Parathyroid adenoma (tissue), 2 donors: ENCODE results near the gene PPP4R2.

Experiments
- H2AFZ ChIP-seq: fragments of 300-600 bp; sonication (generic); one replicate; pipeline ENCODE4 v1.7.0; 2017; ENCODE audit warnings: antibody characterized with exemption, mild to moderate bottlenecking
- H3K27ac ChIP-seq: fragments of 300-600 bp; sonication (generic); one replicate; pipeline ENCODE4 v1.7.0; 2017
- H3K27me3 ChIP-seq: fragments of 300-600 bp; sonication (generic); one replicate; pipeline ENCODE4 v1.7.0; 2017; ENCODE audit warnings: low read length; ENCODE audit not compliant: control insufficient read depth, insufficient read depth
- H3K36me3 ChIP-seq: fragments of 300-600 bp; sonication (generic); one replicate; pipeline ENCODE4 v1.7.0; 2017; ENCODE audit warnings: low read length; ENCODE audit not compliant: control insufficient read depth, insufficient read depth
- H3K4me1 ChIP-seq: fragments of 300-600 bp; sonication (generic); one replicate; pipeline ENCODE4 v1.7.0; 2017; ENCODE audit warnings: control low read depth
- H3K4me2 ChIP-seq: fragments of 300-600 bp; sonication (generic); one replicate; pipeline ENCODE4 v1.7.0; 2017; ENCODE audit warnings: low read length
- H3K4me3 ChIP-seq: fragments of 300-600 bp; sonication (generic); one replicate; pipeline ENCODE4 v1.7.0; 2017; ENCODE audit warnings: low read depth, low read length
- H3K79me2 ChIP-seq: fragments of 300-600 bp; sonication (generic); one replicate; pipeline ENCODE4 v1.7.0; 2017; ENCODE audit warnings: control low read depth
- H3K9ac ChIP-seq: fragments of 300-600 bp; sonication (generic); one replicate; pipeline ENCODE4 v1.7.0; 2017; ENCODE audit warnings: mild to moderate bottlenecking
- H3K9me3 ChIP-seq: fragments of 300-600 bp; sonication (generic); one replicate; pipeline ENCODE4 v1.7.0; 2017; ENCODE audit warnings: low read length; ENCODE audit not compliant: control insufficient read depth
- CTCF ChIP-seq: fragments of 300-600 bp; sonication (generic); IDR thresholded peaks from one replicate; pipeline ENCODE4 v1.7.0; 2017; ENCODE audit warnings: antibody characterized with exemption, mild to moderate bottlenecking
- donor health status: primary hyperparathyroidism.

Gene PPP4R2

GRCh38 chr3:73045391-73045790 is 48.8 kb downstream of the PPP4R2 start:
- H3K27ac ChIP-seq, result no peak overlapping the region
- H3K9me3 ChIP-seq, result no peaks in the 10 kb centered on the region
- H3K4me1 ChIP-seq, result peaks cover 12% of the 10 kb centered on the region
- no peak for TF ChIP-seq CTCF
- no peak overlapping the region for H3K9ac ChIP-seq
- no peak overlapping the region for H3K4me3 ChIP-seq
- H3K36me3 ChIP-seq, result no peaks in the 10 kb centered on the region
- no peak overlapping the region for H2AFZ ChIP-seq
- no peaks in the 10 kb centered on the region for H3K27me3 ChIP-seq
- H3K4me2 ChIP-seq, result no peak overlapping the region
- H3K79me2 ChIP-seq, result peaks cover 35% of the 10 kb centered on the region

DNA sequence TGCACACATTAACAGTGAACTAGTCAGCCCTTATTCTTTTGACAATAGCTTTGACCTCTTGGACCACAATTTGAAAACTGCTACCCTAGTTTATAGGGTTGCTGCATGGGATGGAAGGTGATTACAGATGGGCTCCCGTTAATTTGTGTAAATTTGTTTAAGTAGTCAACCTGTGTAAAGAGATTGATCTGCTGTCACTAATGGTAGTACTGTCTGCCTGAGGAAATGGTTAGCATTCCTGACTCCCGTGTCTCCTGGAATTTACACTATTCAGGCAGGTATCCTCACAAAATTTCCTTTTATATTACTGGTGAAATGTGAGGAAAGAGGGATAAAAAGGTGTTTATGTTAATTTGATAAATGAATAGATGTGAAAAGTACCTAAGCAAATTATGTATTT is 49.6 kb downstream of the PPP4R2 start:
- Histone ChIP-seq H3K4me1 (peaks cover 12% of the 10 kb centered on the region), H3K9me3 (no peaks in the 10 kb centered on the region), H3K36me3 (no peaks in the 10 kb centered on the region), H3K4me3 (no peak overlapping the region), H3K9ac (no peak overlapping the region), H2AFZ (no peak overlapping the region), H3K27me3 (no peaks in the 10 kb centered on the region), H3K79me2 (peaks cover 35% of the 10 kb centered on the region), H3K4me2 (no peak overlapping the region), H3K27ac (no peak overlapping the region)
- no peak for TF ChIP-seq CTCF

DNA sequence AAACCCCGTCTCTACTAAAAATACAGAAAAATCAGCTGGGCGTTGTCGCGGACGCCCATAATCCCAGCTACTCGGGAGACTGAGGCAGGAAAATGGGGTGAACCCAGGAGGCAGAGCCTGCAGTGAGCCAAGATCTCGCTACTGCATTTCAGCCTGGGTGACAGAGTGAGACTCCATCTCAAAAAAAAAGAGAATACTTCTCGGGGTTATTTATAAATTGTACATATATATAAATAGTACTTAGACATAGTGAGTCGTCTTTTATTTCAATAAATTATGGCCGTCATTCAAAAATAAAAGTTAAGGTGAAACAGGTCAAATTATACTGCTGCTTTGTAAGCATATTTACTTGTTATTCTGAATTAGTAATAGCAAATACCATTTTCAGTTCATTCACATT is 52.7 kb downstream of the PPP4R2 start:
- Histone ChIP-seq H3K4me2 (no peak overlapping the region), H3K4me3 (no peak overlapping the region), H3K9ac (no peak overlapping the region), H3K27me3 (no peaks in the 10 kb centered on the region), H2AFZ (no peak overlapping the region), H3K9me3 (no peaks in the 10 kb centered on the region), H3K36me3 (no peaks in the 10 kb centered on the region), H3K4me1 (peaks cover 7% of the 10 kb centered on the region), H3K27ac (no peak overlapping the region), H3K79me2 (peaks cover 18% of the 10 kb centered on the region)
- TF ChIP-seq CTCF, result no peak

DNA sequence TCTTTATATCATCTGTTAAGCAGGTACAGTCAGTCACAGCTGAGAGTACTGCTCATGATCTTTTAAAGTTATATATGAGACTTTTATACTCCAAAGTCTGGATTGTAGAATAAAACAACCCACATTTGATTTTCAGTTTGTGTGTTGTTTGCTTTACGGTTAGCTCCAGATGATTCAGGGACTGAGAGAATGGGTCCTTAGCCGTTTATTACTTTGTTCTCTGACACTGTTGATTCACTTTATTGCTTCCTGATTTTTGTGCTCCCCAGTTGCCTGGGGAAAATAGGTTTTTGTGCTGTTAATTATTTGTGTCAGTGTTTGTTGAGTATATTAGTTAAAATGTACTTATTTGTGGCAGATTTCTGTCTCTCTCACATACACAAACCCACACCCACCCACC is 56.2 kb downstream of the PPP4R2 start:
- H3K27me3 ChIP-seq, result no peaks in the 10 kb centered on the region
- H3K79me2 ChIP-seq, result peaks cover 6% of the 10 kb centered on the region
- no peak for TF ChIP-seq CTCF
- no peak overlapping the region for H2AFZ ChIP-seq
- H3K4me1 ChIP-seq, result no peaks in the 10 kb centered on the region
- H3K9ac ChIP-seq, result no peak overlapping the region
- no peak overlapping the region for H3K27ac ChIP-seq
- no peaks in the 10 kb centered on the region for H3K9me3 ChIP-seq
- no peak overlapping the region for H3K4me3 ChIP-seq
- H3K36me3 ChIP-seq, result no peaks in the 10 kb centered on the region
- H3K4me2 ChIP-seq, result no peak overlapping the region

DNA sequence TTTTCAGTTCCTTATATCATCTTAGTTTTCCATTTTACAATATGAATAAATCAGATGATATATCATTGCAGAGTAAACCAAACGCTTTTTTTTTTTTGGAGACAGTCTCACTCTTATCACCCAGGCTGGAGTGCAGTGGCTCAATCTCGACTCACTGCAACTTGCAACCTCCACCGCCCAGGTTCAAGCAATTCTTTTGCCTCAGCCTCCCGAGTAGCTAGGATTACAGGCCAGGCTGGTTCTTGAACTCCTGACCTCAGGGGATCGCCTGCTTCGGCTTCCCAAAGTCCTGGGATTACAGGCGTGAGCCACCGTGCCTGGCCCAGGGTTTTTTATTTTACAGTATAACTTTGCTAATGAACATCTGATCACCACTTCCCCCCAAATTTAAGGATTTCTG is 59.0 kb downstream of the PPP4R2 start:
- H3K79me2 ChIP-seq, result peaks cover 8% of the 10 kb centered on the region
- no peaks in the 10 kb centered on the region for H3K9me3 ChIP-seq

More for the DNA sequence above, 59.0 kb downstream of the PPP4R2 start:
- no peak overlapping the region for H3K4me2 ChIP-seq
- no peaks in the 10 kb centered on the region for H3K36me3 ChIP-seq
- TF ChIP-seq CTCF, result no peak
- no peak overlapping the region for H3K9ac ChIP-seq
- H2AFZ ChIP-seq, result no peak overlapping the region
- no peaks in the 10 kb centered on the region for H3K27me3 ChIP-seq
- no peaks in the 10 kb centered on the region for H3K4me1 ChIP-seq
- H3K27ac ChIP-seq, result no peak overlapping the region
- no peak overlapping the region for H3K4me3 ChIP-seq
